Measurements from ENCODE around the gene LRRC43.

LRRC43 gene

GRCh38 chr12:122226366-122227125, 43.6 kb downstream of the LRRC43 start:
- DNase-seq (ENCODE audit: low read depth) = no peak
- no peak for TF ChIP-seq CTCF (conservative IDR thresholded peaks at IDR 0.05; ENCODE audit: low read length)
- peak overlapping the region; percentile 45 for H3K4me3 ChIP-seq (ENCODE audit: low read length)

- TF ChIP-seq CTCF (conservative IDR thresholded peaks at IDR 0.05; ENCODE audit: low read length) = no peak
- no peak overlapping the region for H3K4me3 ChIP-seq (ENCODE audit: low read length)
- DNase-seq (ENCODE audit: low read depth) = no peak
Observed at GRCh38 chr12:122227341-122227740, 44.4 kb downstream of the LRRC43 start.

- no peak for DNase-seq (ENCODE audit: low read depth)
- no peak for TF ChIP-seq CTCF (conservative IDR thresholded peaks at IDR 0.05; ENCODE audit: low read length)
- no peak overlapping the region for H3K4me3 ChIP-seq (ENCODE audit: low read length)
Observed at GRCh38 chr12:122228092-122228491, 45.2 kb downstream of the LRRC43 start.

- DNase-seq (ENCODE audit: low read depth) = no peak
- TF ChIP-seq CTCF (conservative IDR thresholded peaks at IDR 0.05; ENCODE audit: low read length) = no peak
- H3K4me3 ChIP-seq (ENCODE audit: low read length) = no peak overlapping the region
Observed at GRCh38 chr12:122230798-122231197, 47.9 kb downstream of the LRRC43 start.

- H3K4me3 ChIP-seq (ENCODE audit: low read length) = no peak overlapping the region
- DNase-seq (ENCODE audit: low read depth) = no peak
- no peak for TF ChIP-seq CTCF (conservative IDR thresholded peaks at IDR 0.05; ENCODE audit: low read length)
Observed at GRCh38 chr12:122232691-122233090, 49.8 kb downstream of the LRRC43 start.

- no peak overlapping the region for H3K4me3 ChIP-seq (ENCODE audit: low read length)
- DNase-seq (ENCODE audit: low read depth) = no peak
- TF ChIP-seq CTCF (conservative IDR thresholded peaks at IDR 0.05; ENCODE audit: low read length) = no peak
Observed at GRCh38 chr12:122235741-122236140, 52.8 kb downstream of the LRRC43 start.

GRCh38 chr12:122238861-122239260, 55.9 kb downstream of the LRRC43 start:
- DNase-seq (ENCODE audit: low read depth) = no peak
- no peak overlapping the region for H3K4me3 ChIP-seq (ENCODE audit: low read length)
- TF ChIP-seq CTCF (conservative IDR thresholded peaks at IDR 0.05; ENCODE audit: low read length) = no peak

Data from AG10803 (cell line).